Fibroblast of pulmonary artery (primary cell): ENCODE measurements around the gene PLLP.

Source experiments
- DNase-seq: peaks from one replicate; pipeline ENCODE4 v3.0.0-alpha.2; 2010; ENCODE audit warnings: low read depth
- H3K4me3 ChIP-seq: replicated peaks from 2 replicates; pipeline ENCODE4 v1.5.1; 2011; ENCODE audit warnings: low read depth, mild to moderate bottlenecking, control low read depth, low read length, moderate library complexity
- CTCF ChIP-seq: IDR thresholded peaks from 2 replicates; pipeline ENCODE4 v1.5.1; 2011; ENCODE audit warnings: mild to moderate bottlenecking, control low read depth, low read length, inconsistent platforms; ENCODE audit errors: missing control alignments

The PLLP gene

DNA sequence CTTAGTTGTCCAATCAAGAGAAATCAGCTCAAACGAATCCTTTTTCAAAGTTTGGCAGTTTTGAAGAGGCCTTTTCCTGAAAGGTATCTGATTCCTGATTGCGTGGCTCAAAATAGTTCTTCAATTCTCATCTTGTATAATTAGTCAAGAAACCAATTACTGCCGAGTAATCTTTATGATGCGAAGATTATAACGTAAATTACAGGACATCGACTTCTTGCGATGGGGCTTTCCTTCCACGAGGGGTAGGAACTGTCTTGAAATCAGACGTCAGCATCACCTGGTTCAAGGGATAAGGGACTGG, 40.1 kb downstream of the PLLP start:
- DNase-seq = no peak
- H3K4me3 ChIP-seq = peak overlapping the region; percentile 60
- no peak for TF ChIP-seq CTCF

GRCh38 chr16:57242650-57243049, 41.8 kb downstream of the PLLP start:
- TF ChIP-seq CTCF = no peak
- H3K4me3 ChIP-seq = no peak overlapping the region
- no peak for DNase-seq

GRCh38 chr16:57240851-57241250, 43.6 kb downstream of the PLLP start:
- TF ChIP-seq CTCF = no peak
- no peak for DNase-seq
- no peak overlapping the region for H3K4me3 ChIP-seq

GRCh38 chr16:57239107-57239506, 45.4 kb downstream of the PLLP start:
- peak; percentile 35 for DNase-seq
- no peak for TF ChIP-seq CTCF
- no peak overlapping the region for H3K4me3 ChIP-seq

DNA sequence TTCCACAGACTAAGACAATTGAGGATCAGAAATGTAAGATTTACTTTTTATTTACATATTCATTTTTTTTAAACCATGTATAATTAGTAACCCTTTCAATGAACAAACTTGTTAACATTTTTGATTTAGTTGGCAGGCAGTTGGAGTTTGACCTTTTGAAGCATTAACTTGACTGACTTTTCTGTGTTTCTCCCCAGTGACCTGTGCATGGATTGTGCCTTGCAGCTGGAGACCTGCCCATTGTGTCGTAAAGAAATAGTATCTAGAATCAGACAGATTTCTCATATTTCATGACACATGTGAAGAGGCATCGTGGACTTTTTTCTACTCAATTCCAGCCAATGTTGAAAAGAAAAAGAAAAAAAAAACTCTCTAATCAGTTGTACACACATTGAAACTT, 45.8 kb downstream of the PLLP start:
- H3K4me3 ChIP-seq = no peak overlapping the region
- TF ChIP-seq CTCF = no peak
- DNase-seq = no peak

- TF ChIP-seq CTCF = no peak
- H3K4me3 ChIP-seq = no peak overlapping the region
- DNase-seq = no peak
These were observed 48.5 kb downstream of the PLLP start for GRCh38 chr16:57236022-57236350.

DNA sequence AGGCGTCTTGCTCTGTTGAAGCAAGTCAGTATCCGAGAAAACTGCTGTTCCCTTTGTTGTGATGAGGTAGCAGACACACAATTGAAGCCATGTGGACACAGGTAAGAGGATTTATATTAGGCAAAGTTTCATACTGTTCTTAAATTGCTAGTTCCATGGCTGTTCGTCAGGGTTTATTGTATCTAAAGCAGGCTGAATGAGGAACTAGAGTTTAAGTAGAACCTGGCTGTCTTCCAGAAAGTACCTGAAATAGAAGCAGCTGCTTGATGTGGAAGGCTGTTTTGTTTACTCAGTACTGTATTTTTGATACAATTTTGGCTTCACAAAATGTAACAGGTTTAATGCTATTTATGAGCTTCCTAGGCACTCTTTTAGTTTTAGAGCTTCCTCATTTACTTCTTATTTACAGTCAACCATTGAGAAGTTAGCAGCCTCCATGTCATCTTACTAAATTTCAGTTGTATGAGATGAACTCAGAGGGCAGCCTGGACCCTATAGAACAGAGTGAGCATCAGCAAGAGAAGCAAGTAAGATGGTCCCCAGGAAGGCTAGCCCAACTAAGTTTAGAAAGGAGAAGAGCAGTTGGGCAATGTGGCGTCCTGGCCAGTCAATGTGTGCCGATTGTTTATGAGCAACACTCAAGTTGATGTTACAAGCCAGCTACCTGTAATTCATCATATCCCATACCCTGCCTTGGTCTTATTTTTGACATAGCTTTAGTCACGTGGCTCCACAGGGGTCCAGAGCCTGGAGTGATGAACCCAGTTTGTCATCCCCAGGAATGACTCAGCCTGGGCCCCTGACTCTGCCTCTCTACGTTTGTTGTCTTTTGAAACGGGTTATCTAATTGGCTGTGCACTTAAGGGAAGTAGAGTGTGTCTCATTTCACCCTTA, 49.1 kb downstream of the PLLP start:
- TF ChIP-seq CTCF = no peak
- no peak overlapping the region for H3K4me3 ChIP-seq
- peak; percentile 36 for DNase-seq
